B cell (primary cell): ENCODE measurements around the gene SHB. TPM values are rescaled to one million over a fixed set of nuclear protein-coding genes. Genes with fewer than 3 reads are reported as not detected.

Source experiments
- ATAC-seq: fragments of 200-7000 bp; cut with Tn5 transposase; one replicate; pipeline ENCODE4 v1.10.0; 2021; ENCODE audit warnings: low read depth, mild to moderate bottlenecking, moderate number of reproducible peaks, moderate library complexity
- CTCF ChIA-PET: fragments of 350-600 bp; sonication (Branson Sonifier 250); formaldehyde crosslinking; loops from one replicate; lab custom pipeline; 2021; ENCODE audit warnings: antibody characterized with exemption, inconsistent platforms; lab: Charles Lee
- POLR2A ChIA-PET: fragments of 350-600 bp; sonication (Branson Sonifier 250); formaldehyde crosslinking; loops from one replicate; lab custom pipeline; 2021; ENCODE audit warnings: antibody characterized with exemption; lab: Charles Lee
- DNase-seq: peaks from one replicate; pipeline ENCODE4 v3.0.0; 2013
- H2AFZ ChIP-seq: 2 replicates; pipeline ENCODE4 v1.6.1; 2012; ENCODE audit warnings: mild to moderate bottlenecking, low read depth, low read length; ENCODE audit not compliant: insufficient read depth, poor library complexity, severe bottlenecking
- H3K27ac ChIP-seq, 2 donors: 1 replicate in 1 of 2; 2 replicates in 1 of 2; pipeline ENCODE4 v1.5.1; 2012 to 2013; ENCODE audit warnings: low read length in 2 of 2, mild to moderate bottlenecking in 2 of 2, moderate library complexity in 1 of 2
- H3K27me3 ChIP-seq, 4 experiments: fragments of 200-600 bp in 1 of 4; sonication (generic) in 1 of 4; replicated peaks in 1 of 4; 1 replicate in 2 of 4; 2 replicates in 2 of 4; pipeline versions ENCODE4 v1.6.1 to v1.7.0; 2013 to 2016; ENCODE audit warnings: low read length in 3 of 4, mild to moderate bottlenecking in 2 of 4, mixed read lengths in 1 of 4, moderate library complexity in 1 of 4; ENCODE audit not compliant: insufficient read depth in 4 of 4, control insufficient read depth in 3 of 4; ENCODE audit errors: control extremely low read depth in 1 of 4
- H3K36me3 ChIP-seq, 2 experiments: replicated peaks in 1 of 2; 1 replicate in 1 of 2; 2 replicates in 1 of 2; pipeline versions ENCODE4 v1.6.1 to v1.7.1; 2013; ENCODE audit warnings: low read length in 1 of 2; ENCODE audit not compliant: insufficient read depth in 2 of 2, control insufficient read depth in 1 of 2; ENCODE audit errors: control extremely low read depth in 1 of 2, extremely low read depth in 1 of 2
- H3K4me1 ChIP-seq, 2 donors: fragments of 200-600 bp in 1 of 2; sonication (generic) in 1 of 2; 1 replicate in 1 of 2; 2 replicates in 1 of 2; pipeline versions ENCODE4 v1.5.1 to v1.6.1; 2013 to 2017; ENCODE audit warnings: low read length in 2 of 2; ENCODE audit not compliant: control insufficient read depth in 2 of 2, insufficient read depth in 2 of 2
- H3K4me2 ChIP-seq: replicated peaks from 2 replicates; pipeline ENCODE3; 2012; ENCODE audit warnings: mild to moderate bottlenecking, low read depth, low read length; ENCODE audit not compliant: poor library complexity, severe bottlenecking
- H3K4me3 ChIP-seq, 5 experiments: fragments of 200-600 bp in 1 of 5; sonication (generic) in 1 of 5; 1 replicate in 3 of 5; 2 replicates in 2 of 5; pipeline versions ENCODE4 v1.5.1 to v1.7.0; 2011 to 2016; ENCODE audit warnings: low read length in 4 of 5, mild to moderate bottlenecking in 4 of 5, low read depth in 2 of 5, control low read depth in 1 of 5, moderate library complexity in 1 of 5; ENCODE audit not compliant: insufficient read depth in 1 of 5; ENCODE audit errors: control extremely low read depth in 1 of 5, extremely low read depth in 1 of 5
- H3K79me2 ChIP-seq: fragments of 200-600 bp; sonication (generic); one replicate; pipeline ENCODE4 v1.6.0; 2016; ENCODE audit warnings: low read length; ENCODE audit not compliant: control insufficient read depth, insufficient read depth
- H3K9ac ChIP-seq: fragments of 200-600 bp; sonication (generic); 2 replicates; pipeline ENCODE4 v1.6.1; 2017; ENCODE audit warnings: mild to moderate bottlenecking, low read length, moderate library complexity
- H3K9me3 ChIP-seq, 3 donors: one replicate each; pipeline versions ENCODE4 v1.6.1 to v1.7.1; 2013; ENCODE audit warnings: low read length in 2 of 3; ENCODE audit not compliant: control insufficient read depth in 2 of 3, insufficient read depth in 1 of 3; ENCODE audit errors: control extremely low read depth in 1 of 3
- H4K20me1 ChIP-seq: 2 replicates; pipeline ENCODE4 v1.6.0; 2012; ENCODE audit warnings: mild to moderate bottlenecking, low read length; ENCODE audit not compliant: insufficient read depth, control insufficient read depth, poor library complexity, severe bottlenecking
- H3K27ac Mint-ChIP-seq: one replicate; pipeline ENCODE4 v1.8.0; 2021; ENCODE audit warnings: mixed read lengths
- H3K27me3 Mint-ChIP-seq: one replicate; pipeline ENCODE4 v1.8.0; 2021; ENCODE audit warnings: mixed read lengths
- H3K4me1 Mint-ChIP-seq: one replicate; pipeline ENCODE4 v1.8.0; 2021; ENCODE audit warnings: mixed read lengths
- H3K4me3 Mint-ChIP-seq: one replicate; pipeline ENCODE4 v1.8.0; 2021; ENCODE audit warnings: mixed read lengths
- H3K9me3 Mint-ChIP-seq: one replicate; pipeline ENCODE4 v1.8.0; 2022; ENCODE audit warnings: mixed read lengths; ENCODE audit not compliant: insufficient read depth
- EZH2 ChIP-seq: IDR thresholded peaks from 2 replicates; pipeline ENCODE4 v1.6.1; 2012; ENCODE audit warnings: borderline replicate concordance, low read depth, mild to moderate bottlenecking, moderate library complexity, low read length; ENCODE audit not compliant: insufficient read depth, poor library complexity, severe bottlenecking
- WGBS: methylation state at CpG from one replicate; pipeline ENCODE4 v1.1.5; 2013; ENCODE audit warnings: missing lambda C conversion rate; ENCODE audit not compliant: insufficient coverage; 5-methylcytosine and 5-hydroxymethylcytosine counted together
- intact Hi-C: fragments of 100-400 bp; cut with micrococcal nuclease; formaldehyde crosslinking; loops from one replicate; pipeline ENCODE4 v1.10.0; 2022
- polyA plus RNA-seq: library from polyadenylated mRNA; depleted of rRNA; stranded (reverse); fragments of >200 nt; gene quantifications from 2 replicates; pipeline ENCODE4 v1.2.3, GENCODE V29; 2012
- total RNA-seq, 2 donors: library from RNA; stranded (reverse); fragments of 120-200 nt in 1 of 2; gene quantifications; 1 replicate in 1 of 2; 2 replicates in 1 of 2; pipeline versions ENCODE4 v1.2.3 to v1.2.4, GENCODE V29; 2013 to 2022
- TF ChIP-seq, protein P1 (sequence below): fragments of 200-600 bp; IDR thresholded peaks from one replicate; pipeline ENCODE4 v1.8.0; 2022; ENCODE audit warnings: antibody characterized with exemption, mild to moderate bottlenecking

Gene SHB
- total and polyA plus RNA-seq, 2 donors (not counting 1 experiment from before 2014, with no cell fraction given) = 0.06 to 1.9 TPM

DNA sequence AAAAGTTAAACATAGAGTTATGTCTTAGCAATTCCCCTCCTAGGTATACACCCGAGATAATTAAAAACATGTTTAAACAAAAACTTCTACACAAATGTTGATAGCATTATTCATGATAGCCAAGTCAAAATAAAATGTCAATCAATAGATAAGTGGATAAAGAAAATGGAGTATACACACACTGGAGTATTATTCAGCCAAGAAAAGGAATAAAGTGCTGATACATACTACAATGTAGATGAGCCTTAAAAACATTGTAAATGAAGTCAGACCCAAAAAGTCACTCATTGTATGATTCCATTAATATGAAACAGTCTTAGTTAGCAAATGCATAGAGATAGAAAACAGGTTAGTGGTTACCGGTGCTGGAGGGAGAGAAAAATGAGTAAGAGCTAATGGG lies 34.3 kb upstream of the SHB start:
- H4K20me1 ChIP-seq = no peaks in the 10 kb centered on the region
- H3K4me1 ChIP-seq = no peaks in the 10 kb centered on the region
- no peak overlapping the region for H2AFZ ChIP-seq
- no peaks in the 10 kb centered on the region for H3K79me2 ChIP-seq
- 83% methylated on average over 1 of the region's 2 CpGs for WGBS
- DNase-seq = no peak
- no peak overlapping the region for H3K27ac ChIP-seq
- ATAC-seq = no peak
- no peaks in the 10 kb centered on the region for H3K36me3 ChIP-seq
- TF ChIP-seq EZH2 = no peak
- TF ChIP-seq, protein P1, sequence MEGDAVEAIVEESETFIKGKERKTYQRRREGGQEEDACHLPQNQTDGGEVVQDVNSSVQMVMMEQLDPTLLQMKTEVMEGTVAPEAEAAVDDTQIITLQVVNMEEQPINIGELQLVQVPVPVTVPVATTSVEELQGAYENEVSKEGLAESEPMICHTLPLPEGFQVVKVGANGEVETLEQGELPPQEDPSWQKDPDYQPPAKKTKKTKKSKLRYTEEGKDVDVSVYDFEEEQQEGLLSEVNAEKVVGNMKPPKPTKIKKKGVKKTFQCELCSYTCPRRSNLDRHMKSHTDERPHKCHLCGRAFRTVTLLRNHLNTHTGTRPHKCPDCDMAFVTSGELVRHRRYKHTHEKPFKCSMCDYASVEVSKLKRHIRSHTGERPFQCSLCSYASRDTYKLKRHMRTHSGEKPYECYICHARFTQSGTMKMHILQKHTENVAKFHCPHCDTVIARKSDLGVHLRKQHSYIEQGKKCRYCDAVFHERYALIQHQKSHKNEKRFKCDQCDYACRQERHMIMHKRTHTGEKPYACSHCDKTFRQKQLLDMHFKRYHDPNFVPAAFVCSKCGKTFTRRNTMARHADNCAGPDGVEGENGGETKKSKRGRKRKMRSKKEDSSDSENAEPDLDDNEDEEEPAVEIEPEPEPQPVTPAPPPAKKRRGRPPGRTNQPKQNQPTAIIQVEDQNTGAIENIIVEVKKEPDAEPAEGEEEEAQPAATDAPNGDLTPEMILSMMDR = no peak
- peaks cover 2% of the 10 kb centered on the region for H3K9me3 Mint-ChIP-seq
- intact Hi-C loops = no loop called here
- peaks cover 0 to 14% (median 5%) of the 10 kb centered on the region in 4 experiments for H3K27me3 ChIP-seq
- no peaks in the 10 kb centered on the region for H3K4me1 Mint-ChIP-seq
- H3K9me3 ChIP-seq = no peaks in the 10 kb centered on the region
- H3K4me2 ChIP-seq = no peak overlapping the region
- no peak overlapping the region for H3K27ac Mint-ChIP-seq
- POLR2A ChIA-PET = no interaction called here
- no peak overlapping the region for H3K4me3 Mint-ChIP-seq
- H3K27me3 Mint-ChIP-seq = peaks cover 46% of the 10 kb centered on the region
- CTCF ChIA-PET = no interaction called here
- H3K4me3 ChIP-seq = no peak overlapping the region
- H3K9ac ChIP-seq = no peak overlapping the region

DNA sequence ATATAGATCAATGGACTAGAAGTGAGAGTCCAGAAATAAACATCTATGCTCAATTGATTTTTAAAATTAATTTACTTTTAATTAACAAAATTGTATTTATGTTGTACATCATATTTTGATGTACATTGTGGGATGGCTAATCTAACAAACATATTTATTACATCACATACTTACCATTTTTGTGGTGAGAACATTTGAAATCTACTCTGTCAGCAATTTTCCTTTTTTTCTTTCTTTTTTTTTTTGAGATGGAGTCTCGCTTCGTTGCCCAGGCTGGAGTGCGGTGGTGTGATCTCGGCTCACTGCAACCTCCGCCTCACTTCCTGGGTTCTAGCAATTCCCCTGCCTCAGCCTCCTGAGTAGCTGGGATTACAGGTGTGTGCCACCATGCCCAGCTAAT lies 32.4 kb upstream of the SHB start:
- Histone ChIP-seq H4K20me1 (no peaks in the 10 kb centered on the region), H2AFZ (no peak overlapping the region), H3K9ac (no peak overlapping the region), H3K27me3 (peaks cover 0 to 14% (median 5%) of the 10 kb centered on the region in 4 experiments), H3K4me2 (no peak overlapping the region), H3K4me3 (no peak overlapping the region), H3K36me3 (no peaks in the 10 kb centered on the region), H3K9me3 (no peaks in the 10 kb centered on the region), H3K79me2 (no peaks in the 10 kb centered on the region), H3K4me1 (no peaks in the 10 kb centered on the region), H3K27ac (no peak overlapping the region)
- intact Hi-C loops = no loop called here
- no peak for DNase-seq
- no peak overlapping the region for H3K4me3 Mint-ChIP-seq
- POLR2A ChIA-PET = no interaction called here
- H3K9me3 Mint-ChIP-seq = peaks cover 2% of the 10 kb centered on the region
- H3K4me1 Mint-ChIP-seq = no peaks in the 10 kb centered on the region
- H3K27ac Mint-ChIP-seq = no peak overlapping the region
- TF ChIP-seq EZH2 = no peak
- TF ChIP-seq, protein P1 = no peak
- no peak for ATAC-seq
- 90% methylated on average over 5 of the region's 5 CpGs for WGBS
- CTCF ChIA-PET = interaction anchor here (1.2 to 1.6 kb wide), 2 partner anchors 14 to 15 kb away, joined by 3 to 7 read pairs; no protein-coding TSS in a partner anchor
- H3K27me3 Mint-ChIP-seq = peaks cover 41% of the 10 kb centered on the region
